GM18868 (cell line): ENCODE results near the gene KCTD14.
"Not testable (repeated sequence)": the region's sequence is repeated elsewhere in the genome, so short reads cannot be mapped to it uniquely, and the experiment has no call there.

Source experiments
- ATAC-seq: cut with Tn5 transposase; IDR thresholded peaks from one replicate; pipeline ENCODE4 v1.9.1; 2021; ENCODE audit warnings: mild to moderate bottlenecking, moderate library complexity; ENCODE audit not compliant: unreplicated experiment

Gene KCTD14

GRCh38 chr11:78027759-78028158 lies 4.7 kb upstream of the KCTD14 start:
- no peak for ATAC-seq

- no peak for ATAC-seq
Observed at GRCh38 chr11:78025378-78025777, 2.3 kb upstream of the KCTD14 start.

DNA sequence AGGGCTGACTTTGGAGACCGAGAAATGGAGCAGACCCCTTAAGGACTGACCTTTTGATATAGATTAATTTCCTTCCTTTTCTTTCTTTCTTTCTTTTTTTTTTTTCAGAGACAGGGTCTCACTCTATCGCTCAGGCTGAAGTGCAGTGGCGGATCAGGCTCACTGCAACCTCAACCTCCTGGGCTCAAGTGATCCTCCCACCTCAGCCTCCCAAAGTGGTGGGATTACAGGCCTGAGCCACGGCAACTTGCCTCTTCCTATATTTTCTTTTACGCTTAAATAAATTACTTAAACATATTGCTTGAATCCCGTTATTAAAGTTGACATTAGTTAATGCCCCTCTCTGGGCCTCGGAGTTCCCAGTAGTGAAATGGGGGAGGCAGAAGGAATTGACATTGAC lies 350 bp upstream of the KCTD14 start:
- ATAC-seq: no peak

DNA sequence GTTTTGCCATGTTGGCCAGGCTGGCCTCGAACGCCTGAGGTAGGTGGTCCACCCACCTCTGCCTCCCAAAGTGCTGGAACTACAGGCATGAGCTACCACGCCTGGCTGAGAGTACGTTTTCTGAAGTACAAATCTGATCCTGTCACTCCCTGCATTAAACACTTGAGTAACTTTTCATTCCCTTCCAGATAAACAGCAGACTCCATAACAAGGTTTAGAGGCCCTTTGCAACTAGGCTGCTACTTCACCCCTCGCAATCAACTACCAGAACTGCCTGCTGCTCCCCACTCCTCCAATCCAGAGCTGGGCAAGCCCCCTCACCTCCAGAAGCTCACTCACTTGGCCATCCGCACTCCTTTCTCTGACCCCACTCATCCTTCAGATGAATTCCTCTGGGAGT lies 1.5 kb downstream of the KCTD14 start:
- no peak for ATAC-seq

GRCh38 chr11:78020246-78020645 lies 2.8 kb downstream of the KCTD14 start:
- no peak for ATAC-seq

GRCh38 chr11:78019808-78020207 lies 3.3 kb downstream of the KCTD14 start:
- no peak for ATAC-seq

- no peak for ATAC-seq
Observed at GRCh38 chr11:78015878-78016277, 7.2 kb downstream of the KCTD14 start.

DNA sequence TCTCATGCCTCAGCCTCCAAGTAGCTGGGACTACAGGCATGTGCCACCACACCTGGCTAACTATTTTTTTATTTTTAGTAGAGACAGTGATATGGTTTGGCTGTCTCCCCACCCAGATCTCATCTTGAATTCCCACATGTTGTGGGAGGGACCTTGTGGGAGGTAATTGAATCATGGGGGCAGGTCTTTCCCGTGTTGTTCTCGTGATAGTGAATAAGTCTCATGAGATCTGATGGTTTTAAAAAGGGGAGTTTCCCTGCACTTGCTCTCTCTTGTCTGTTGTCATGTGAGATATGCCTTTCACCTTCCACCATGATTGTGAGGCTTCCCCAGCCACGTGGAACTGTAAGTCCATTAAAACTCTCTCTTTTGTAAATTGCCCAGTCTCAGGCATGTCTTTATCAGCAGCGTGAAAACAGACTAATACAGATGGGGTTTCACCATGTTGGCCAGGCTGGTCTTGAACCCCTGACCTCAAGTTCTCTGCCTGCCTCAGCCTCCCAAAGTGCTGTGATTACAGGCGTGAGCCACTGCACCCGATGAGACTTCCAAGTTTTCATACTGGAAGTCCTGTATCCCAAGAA lies 8.0 kb downstream of the KCTD14 start:
- ATAC-seq: not testable (repeated sequence)

DNA sequence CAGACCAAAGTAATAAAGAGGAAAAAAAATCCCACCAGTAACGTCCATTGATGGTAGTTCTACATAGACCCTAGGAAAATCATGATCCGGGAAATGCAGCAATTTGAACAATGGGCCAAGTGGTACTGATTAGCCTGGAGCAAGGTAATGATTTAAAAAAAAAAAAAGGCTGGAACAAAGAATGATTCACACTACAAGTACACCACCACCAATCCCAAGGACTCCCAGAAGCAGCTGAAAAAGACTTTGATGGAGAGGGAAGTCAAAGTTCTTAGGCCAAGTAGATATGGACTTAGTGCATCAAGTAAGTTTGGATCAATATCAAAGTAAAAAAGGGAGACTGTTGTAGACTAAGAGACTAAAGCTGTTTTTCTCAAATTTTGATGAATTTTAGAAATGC lies 11.8 kb downstream of the KCTD14 start:
- no peak for ATAC-seq

- no peak for ATAC-seq
Observed at GRCh38 chr11:78010755-78011154, 12.3 kb downstream of the KCTD14 start.

DNA sequence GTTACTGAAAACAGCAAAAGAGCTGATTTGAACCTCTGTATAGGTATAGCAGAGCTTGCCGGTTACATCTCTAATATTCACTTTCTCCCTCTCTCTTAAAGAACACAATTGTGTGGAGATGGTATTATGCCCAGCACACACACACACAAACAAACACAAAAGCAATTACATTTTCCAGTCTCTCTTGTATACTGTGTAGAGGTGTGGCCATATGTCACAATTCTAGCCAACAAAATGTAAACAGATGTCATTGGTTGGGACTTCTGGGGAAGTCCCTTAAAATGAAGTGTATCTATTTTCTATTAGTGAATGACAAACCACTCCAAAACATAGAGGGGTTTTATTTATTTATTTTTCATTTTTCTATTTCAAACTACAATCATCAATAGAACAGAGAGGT lies 12.8 kb downstream of the KCTD14 start:
- ATAC-seq: no peak

GRCh38 chr11:78009062-78009461 lies 14.0 kb downstream of the KCTD14 start:
- ATAC-seq: no peak

DNA sequence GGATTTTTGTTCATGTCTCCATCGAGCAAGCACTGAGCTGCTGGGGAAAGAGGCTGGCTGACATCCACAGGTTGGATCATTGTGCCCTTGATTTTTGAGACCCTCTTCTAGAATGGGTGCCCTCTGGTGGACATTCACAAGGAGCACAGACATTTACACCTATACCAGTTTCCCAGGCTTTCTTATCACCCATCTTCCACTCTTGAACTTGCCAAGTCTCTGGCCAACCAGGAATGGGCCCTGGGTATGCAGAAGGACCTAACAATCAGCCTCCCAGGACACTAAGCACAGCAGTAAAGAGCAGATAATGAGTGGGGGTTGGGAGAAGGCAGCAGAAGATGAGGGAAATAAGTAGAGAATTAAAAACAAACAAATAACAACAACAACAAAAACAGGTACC lies 22.9 kb downstream of the KCTD14 start:
- peak; percentile 79 for ATAC-seq

DNA sequence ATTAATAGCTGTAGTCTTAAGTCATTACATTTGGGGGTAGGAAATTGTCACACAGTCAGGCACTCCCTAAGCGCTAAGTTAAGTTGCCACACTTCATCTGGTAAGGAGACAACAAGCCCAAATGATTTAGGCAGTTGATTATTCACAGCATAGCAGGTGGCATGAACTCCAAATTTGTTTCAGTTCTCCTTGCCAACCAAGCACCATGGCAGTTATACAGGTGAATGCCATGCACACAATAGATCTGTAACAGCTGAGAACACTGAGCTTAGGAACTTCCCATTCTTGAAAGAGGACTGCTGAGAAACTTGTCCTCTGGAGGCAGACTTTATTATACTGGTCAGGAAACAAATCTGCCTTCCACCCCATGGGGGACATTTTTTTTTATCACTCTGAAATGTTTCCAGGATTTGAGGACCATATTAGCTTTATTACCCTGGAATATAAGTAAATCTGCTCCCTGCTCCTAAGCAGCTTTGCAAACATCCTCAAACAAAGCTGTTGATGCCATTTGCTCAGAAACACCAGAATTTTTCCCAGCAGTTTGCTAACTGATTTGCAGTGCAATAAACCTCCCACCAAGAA lies 23.5 kb downstream of the KCTD14 start:
- ATAC-seq: no peak

GRCh38 chr11:77994434-77995362 lies 28.4 kb downstream of the KCTD14 start, which contains the start of gene INTS4:
TSS of gene INTS4 (minus strand) at chr11:77994668. CDS start at chr11:77994643, 25 bp downstream.
- peak; percentile 98 for ATAC-seq

- no peak for ATAC-seq
Observed at GRCh38 chr11:77993902-77994301, 29.2 kb downstream of the KCTD14 start.

DNA sequence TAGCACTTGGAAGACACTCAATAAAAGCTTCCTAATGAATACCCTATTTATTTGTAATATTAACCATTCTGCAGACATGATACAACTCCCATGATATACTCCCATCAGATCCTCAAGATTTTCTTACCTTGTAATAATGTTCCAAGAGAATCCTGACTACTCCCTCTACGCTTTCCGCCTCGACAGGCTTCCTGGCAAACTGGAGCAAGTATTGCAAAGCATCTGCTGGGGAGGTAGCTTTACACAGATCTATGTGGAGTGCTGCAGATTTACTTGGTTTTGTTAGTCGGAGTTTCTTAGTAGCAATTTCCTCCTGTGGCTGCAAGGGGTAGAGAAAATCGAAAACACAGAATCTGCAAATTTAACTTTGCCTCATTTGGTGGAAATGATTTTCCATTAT lies 32.1 kb downstream of the KCTD14 start:
- ATAC-seq: no peak

GRCh38 chr11:77986456-77986855 lies 36.6 kb downstream of the KCTD14 start:
- not testable (repeated sequence) for ATAC-seq

GRCh38 chr11:77981346-77981947 lies 41.6 kb downstream of the KCTD14 start:
- no peak for ATAC-seq

DNA sequence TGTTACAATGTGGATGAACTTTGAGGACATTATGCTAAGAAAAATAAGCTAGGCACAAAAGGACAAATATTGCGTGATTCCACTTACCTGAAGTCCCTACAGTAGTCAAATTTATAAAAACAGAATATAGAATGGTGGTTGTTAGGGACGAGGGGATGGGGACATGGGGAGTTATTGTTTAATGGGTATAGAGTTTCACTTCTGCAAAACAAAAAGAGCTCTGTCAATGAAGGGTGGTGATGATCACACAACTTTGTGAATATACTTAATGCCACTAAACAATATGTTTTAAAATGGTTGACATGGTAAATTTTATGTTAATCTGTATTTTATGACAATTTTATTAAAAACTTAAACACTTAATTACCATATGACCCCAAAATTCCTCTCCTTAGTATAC lies 54.7 kb downstream of the KCTD14 start:
- ATAC-seq: peak; percentile 58

DNA sequence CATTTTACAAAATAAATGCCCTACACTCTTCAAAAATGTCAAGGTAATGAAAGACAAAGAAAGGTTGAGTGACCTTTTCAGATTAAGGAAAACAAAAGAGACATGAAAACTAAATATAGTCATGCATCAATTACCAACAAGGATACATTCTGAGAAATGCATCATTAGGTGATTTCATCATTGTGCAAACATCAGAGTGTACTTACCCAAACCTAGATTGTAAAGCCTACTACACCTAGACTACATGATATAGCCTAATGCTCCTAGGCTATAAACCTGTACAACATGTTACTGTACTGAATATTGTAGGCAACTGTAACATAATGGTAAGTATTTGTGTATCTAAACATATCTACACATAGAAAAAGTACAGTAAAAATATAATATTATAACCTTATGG lies 55.3 kb downstream of the KCTD14 start:
- no peak for ATAC-seq
